ENCODE measurements around the gene FGL2.

DNA sequence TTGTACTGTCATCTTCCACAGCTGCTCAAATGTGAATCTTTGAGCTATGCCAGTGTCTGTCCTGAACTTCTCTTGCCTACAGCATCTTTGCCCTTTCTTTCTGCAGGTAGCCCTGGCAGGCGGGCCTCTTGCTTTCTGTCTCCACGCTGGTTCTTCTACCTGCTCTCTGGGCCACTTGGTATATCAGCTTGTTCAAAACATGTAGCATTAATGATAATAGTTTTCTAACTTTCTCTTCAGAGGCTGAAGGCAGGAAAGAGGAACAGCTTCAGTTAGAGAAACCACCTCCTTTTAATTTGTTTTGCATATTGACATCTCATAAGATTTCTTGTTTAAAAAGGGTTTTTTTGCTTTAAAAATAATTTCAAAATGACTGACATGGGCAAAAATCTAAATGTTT lies 923 bp upstream of the FGL2 start:
- no peak for TF ChIP-seq HOXB5 (CRISPR knock-in tag; IDR thresholded peaks at IDR 0.05)
- no peak for TF ChIP-seq SREBF2 (IDR thresholded peaks at IDR 0.05)
- TF ChIP-seq, protein P1, sequence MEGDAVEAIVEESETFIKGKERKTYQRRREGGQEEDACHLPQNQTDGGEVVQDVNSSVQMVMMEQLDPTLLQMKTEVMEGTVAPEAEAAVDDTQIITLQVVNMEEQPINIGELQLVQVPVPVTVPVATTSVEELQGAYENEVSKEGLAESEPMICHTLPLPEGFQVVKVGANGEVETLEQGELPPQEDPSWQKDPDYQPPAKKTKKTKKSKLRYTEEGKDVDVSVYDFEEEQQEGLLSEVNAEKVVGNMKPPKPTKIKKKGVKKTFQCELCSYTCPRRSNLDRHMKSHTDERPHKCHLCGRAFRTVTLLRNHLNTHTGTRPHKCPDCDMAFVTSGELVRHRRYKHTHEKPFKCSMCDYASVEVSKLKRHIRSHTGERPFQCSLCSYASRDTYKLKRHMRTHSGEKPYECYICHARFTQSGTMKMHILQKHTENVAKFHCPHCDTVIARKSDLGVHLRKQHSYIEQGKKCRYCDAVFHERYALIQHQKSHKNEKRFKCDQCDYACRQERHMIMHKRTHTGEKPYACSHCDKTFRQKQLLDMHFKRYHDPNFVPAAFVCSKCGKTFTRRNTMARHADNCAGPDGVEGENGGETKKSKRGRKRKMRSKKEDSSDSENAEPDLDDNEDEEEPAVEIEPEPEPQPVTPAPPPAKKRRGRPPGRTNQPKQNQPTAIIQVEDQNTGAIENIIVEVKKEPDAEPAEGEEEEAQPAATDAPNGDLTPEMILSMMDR (IDR thresholded peaks at IDR 0.05): no peak
- no peak for TF ChIP-seq JUN (IDR thresholded peaks at IDR 0.05)
- TF ChIP-seq RAD21 (conservative IDR thresholded peaks at IDR 0.05 in 1 of 2, IDR thresholded peaks at IDR 0.05 in 1 of 2): no peak
- TF ChIP-seq, protein P2, sequence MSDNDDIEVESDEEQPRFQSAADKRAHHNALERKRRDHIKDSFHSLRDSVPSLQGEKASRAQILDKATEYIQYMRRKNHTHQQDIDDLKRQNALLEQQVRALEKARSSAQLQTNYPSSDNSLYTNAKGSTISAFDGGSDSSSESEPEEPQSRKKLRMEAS (IDR thresholded peaks at IDR 0.05): no peak
- TF ChIP-seq, protein P3, sequence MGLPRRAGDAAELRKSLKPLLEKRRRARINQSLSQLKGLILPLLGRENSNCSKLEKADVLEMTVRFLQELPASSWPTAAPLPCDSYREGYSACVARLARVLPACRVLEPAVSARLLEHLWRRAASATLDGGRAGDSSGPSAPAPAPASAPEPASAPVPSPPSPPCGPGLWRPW (IDR thresholded peaks at IDR 0.05): no peak
- TF ChIP-seq NR3C1 (IDR thresholded peaks at IDR 0.05): no peak
- TF ChIP-seq NPAS2 (CRISPR knock-in tag; IDR thresholded peaks at IDR 0.05; ENCODE audit: borderline replicate concordance): no peak
- TF ChIP-seq BHLHE40 (IDR thresholded peaks at IDR 0.05; ENCODE audit: low read depth, low read length): no peak
- no peak for TF ChIP-seq POLR2A (IDR thresholded peaks at IDR 0.05; ENCODE audit: low read length)
- TF ChIP-seq SMC3 (IDR thresholded peaks at IDR 0.05): no peak
- TF ChIP-seq, protein P4, sequence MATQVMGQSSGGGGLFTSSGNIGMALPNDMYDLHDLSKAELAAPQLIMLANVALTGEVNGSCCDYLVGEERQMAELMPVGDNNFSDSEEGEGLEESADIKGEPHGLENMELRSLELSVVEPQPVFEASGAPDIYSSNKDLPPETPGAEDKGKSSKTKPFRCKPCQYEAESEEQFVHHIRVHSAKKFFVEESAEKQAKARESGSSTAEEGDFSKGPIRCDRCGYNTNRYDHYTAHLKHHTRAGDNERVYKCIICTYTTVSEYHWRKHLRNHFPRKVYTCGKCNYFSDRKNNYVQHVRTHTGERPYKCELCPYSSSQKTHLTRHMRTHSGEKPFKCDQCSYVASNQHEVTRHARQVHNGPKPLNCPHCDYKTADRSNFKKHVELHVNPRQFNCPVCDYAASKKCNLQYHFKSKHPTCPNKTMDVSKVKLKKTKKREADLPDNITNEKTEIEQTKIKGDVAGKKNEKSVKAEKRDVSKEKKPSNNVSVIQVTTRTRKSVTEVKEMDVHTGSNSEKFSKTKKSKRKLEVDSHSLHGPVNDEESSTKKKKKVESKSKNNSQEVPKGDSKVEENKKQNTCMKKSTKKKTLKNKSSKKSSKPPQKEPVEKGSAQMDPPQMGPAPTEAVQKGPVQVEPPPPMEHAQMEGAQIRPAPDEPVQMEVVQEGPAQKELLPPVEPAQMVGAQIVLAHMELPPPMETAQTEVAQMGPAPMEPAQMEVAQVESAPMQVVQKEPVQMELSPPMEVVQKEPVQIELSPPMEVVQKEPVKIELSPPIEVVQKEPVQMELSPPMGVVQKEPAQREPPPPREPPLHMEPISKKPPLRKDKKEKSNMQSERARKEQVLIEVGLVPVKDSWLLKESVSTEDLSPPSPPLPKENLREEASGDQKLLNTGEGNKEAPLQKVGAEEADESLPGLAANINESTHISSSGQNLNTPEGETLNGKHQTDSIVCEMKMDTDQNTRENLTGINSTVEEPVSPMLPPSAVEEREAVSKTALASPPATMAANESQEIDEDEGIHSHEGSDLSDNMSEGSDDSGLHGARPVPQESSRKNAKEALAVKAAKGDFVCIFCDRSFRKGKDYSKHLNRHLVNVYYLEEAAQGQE (IDR thresholded peaks at IDR 0.05): no peak

Data from A549 (cell line).